HFF-Myc (cell line): ENCODE results near the gene GRK3.
"Not testable (repeated sequence)": the region's sequence is repeated elsewhere in the genome, so short reads cannot be mapped to it uniquely, and the experiment has no call there.

Experiments
- DNase-seq: peaks from one replicate; pipeline ENCODE4 v3.0.0-alpha.2; 2011; ENCODE audit warnings: low read depth; ENCODE audit errors: extremely low read depth
- H3K4me3 ChIP-seq: replicated peaks from 2 replicates; pipeline ENCODE4 v1.5.1; 2011; ENCODE audit warnings: low read depth, mild to moderate bottlenecking, control low read depth, low read length
- TF ChIP-seq, protein P1 (sequence below): IDR thresholded peaks from 2 replicates; pipeline ENCODE4 v1.5.1; 2012; ENCODE audit warnings: mild to moderate bottlenecking, low read depth, low read length, control low read depth; ENCODE audit errors: missing control alignments

GRK3 gene

GRCh38 chr22:25569983-25570382 lies 5.5 kb downstream of the GRK3 start:
- TF ChIP-seq, protein P1, sequence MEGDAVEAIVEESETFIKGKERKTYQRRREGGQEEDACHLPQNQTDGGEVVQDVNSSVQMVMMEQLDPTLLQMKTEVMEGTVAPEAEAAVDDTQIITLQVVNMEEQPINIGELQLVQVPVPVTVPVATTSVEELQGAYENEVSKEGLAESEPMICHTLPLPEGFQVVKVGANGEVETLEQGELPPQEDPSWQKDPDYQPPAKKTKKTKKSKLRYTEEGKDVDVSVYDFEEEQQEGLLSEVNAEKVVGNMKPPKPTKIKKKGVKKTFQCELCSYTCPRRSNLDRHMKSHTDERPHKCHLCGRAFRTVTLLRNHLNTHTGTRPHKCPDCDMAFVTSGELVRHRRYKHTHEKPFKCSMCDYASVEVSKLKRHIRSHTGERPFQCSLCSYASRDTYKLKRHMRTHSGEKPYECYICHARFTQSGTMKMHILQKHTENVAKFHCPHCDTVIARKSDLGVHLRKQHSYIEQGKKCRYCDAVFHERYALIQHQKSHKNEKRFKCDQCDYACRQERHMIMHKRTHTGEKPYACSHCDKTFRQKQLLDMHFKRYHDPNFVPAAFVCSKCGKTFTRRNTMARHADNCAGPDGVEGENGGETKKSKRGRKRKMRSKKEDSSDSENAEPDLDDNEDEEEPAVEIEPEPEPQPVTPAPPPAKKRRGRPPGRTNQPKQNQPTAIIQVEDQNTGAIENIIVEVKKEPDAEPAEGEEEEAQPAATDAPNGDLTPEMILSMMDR = no peak
- DNase-seq = no peak
- H3K4me3 ChIP-seq = no peak overlapping the region

- no peak overlapping the region for H3K4me3 ChIP-seq
- TF ChIP-seq, protein P1 = no peak
- no peak for DNase-seq
Observed at GRCh38 chr22:25570486-25570885, 6.0 kb downstream of the GRK3 start.

GRCh38 chr22:25571969-25572707 lies 7.7 kb downstream of the GRK3 start:
- H3K4me3 ChIP-seq, DNase-seq: not testable (repeated sequence)

DNA sequence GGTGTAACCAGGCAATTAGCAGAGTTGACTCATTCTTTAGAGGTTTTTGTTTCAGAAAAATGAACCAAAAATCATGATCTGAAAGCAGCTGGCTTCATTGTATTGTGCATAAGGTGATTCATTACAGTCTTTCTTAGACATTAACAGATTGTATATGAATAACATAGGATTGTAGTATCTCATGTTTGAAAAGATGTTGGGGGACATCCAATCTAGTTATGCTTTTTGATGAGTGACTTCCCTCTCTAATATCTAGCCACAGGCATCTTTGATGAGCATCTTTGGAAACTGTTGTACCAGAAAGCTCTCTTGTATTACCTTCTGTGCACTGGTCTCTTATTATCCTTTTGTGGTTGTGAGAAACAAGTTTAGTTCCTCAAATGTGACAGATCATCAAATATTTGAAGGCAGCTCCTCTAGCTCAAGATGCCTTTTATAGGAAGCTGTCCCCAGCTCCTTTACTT lies 8.3 kb downstream of the GRK3 start:
- DNase-seq = no peak
- TF ChIP-seq, protein P1 = no peak
- H3K4me3 ChIP-seq = no peak overlapping the region

DNA sequence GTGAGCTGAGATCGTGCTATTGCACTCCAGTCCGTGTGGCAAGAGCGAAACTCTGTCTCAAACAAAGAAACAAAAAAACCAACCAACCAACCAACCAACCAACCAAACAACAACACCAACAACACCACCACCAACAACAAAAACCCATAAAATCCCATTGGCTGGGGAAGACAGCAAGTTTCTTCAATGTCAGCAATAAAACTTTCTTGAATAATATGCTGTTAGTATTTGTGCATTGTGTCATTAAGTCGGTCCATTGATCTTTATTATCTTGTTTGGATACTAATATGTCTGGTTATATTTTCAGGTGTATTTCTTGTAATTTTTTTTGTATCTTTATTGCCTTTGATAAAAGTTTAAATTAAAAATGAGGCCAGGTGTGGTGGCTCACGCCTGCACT lies 9.4 kb downstream of the GRK3 start:
- TF ChIP-seq, protein P1 = no peak
- DNase-seq = no peak
- no peak overlapping the region for H3K4me3 ChIP-seq

DNA sequence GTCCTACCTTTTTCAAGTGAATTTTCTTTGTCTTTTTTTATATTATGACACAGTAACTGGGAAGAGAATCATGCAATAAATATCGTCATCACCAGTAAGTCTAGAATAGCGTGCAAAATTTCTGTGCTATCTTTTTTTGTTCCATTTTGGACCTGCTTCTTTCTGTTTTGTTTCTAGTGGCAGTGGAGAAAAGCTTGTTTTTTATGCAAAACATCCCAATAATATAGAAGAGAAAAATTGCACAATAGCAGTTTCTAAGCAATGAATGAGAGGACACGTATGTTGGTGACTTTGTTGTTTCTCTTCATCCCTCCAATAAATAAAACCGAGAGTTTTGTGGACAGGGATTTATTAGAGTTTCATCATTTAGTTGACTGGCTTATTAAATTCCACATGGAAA lies 10.3 kb downstream of the GRK3 start:
- no peak for DNase-seq
- no peak overlapping the region for H3K4me3 ChIP-seq
- TF ChIP-seq, protein P1 = no peak

GRCh38 chr22:25575674-25576392 lies 11.4 kb downstream of the GRK3 start:
- not testable (repeated sequence) for DNase-seq, H3K4me3 ChIP-seq

- not testable (repeated sequence) for H3K4me3 ChIP-seq, DNase-seq
Observed at GRCh38 chr22:25581452-25581851, 17.0 kb downstream of the GRK3 start.
